NK-92 treated with Interleukin-12 subunit alpha and Interleukin-12 subunit beta, amount 100 ng/mL, for 24 hours (cell line): ENCODE results near the gene QPCTL.

Experiments
- DNase-seq: peaks from one replicate; lab custom pipeline; 2025; lab: John Stamatoyannopoulos, UW

QPCTL gene

DNA sequence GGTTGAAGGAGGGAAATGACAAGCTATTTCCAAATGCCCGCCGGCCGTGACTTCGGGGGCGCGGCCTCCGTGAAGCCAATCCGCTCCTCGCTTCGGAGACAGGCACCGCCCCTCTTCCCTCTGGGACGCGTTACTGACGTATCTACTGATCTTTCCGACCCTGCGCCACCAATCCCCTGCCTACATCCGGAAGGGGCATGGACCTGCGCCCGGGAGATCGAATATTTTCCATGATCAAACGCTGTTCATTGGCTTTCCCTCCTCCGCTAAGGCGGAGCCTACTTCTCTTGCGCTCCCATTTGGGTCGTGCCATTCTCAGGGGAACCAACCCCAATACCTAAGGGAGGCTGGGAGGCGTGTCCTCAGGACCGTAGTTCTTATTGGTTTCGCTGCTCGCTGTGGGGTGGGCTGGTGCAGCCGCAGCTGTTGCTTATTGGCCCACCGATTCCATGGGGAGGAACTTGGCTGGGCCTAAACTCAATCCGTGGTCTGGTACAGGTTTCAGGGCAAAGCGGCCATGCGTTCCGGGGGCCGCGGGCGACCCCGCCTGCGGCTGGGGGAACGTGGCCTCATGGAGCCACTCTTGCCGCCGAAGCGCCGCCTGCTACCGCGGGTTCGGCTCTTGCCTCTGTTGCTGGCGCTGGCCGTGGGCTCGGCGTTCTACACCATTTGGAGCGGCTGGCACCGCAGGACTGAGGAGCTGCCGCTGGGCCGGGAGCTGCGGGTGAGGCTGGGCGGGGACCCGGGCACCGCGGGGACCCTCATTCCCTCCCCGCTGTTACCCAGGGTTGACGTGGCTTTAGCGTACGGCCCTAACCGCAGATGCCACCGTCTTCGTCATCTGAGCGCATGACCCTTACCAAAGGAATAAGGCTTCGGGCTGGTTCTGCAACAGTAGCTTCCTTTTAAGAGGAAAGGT, at the start of gene QPCTL:
QPCTL (plus strand) TSS at position 480 of the 919 bp plus-strand sequence; CDS start at position 518, 38 bp downstream.
- peak; percentile 100 for DNase-seq

DNA sequence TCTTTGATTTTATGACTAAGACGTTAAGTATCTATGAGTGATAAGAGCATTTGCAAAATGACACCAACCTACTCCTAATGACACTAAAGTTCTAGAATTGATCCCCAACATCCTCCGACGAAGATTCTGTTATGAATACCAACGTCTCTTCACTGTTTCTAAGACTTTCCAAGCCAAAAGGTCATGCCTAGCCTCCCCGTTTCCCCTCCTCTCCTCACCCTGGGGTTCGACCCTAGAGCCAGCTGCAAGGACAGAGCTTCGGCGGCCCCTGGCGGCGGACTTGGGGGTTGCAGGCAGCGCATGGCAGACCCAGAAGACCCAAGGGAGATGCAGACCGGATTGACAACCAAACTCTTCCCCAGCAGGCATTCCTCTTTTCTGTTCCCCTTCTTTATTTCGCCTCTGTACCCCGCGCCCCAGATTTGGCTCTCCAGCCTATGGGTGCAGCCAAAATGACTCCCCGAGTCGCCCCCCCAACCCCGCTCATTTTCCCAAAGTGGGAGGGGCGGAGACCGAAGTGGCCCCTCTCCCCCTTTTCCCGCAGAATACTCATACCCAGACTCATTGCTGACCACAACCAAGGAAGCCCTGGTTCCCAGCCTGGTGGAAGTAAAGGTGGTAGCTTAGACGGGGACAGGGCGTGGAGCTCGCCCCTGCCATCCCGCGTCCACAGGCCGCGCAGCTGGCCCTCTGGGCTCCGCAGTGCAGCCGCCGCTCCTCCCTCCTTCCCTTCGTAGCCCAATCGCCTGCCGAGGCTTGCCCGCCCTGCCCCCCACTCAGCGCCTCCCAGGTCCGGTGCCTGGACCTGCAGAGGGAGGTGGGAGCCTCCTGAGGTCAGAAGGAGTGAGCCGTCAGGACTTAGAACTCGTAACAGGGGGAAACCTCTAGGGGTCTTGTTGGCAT, 49.2 kb upstream of the QPCTL start:
- peak; percentile 81 for DNase-seq

DNA sequence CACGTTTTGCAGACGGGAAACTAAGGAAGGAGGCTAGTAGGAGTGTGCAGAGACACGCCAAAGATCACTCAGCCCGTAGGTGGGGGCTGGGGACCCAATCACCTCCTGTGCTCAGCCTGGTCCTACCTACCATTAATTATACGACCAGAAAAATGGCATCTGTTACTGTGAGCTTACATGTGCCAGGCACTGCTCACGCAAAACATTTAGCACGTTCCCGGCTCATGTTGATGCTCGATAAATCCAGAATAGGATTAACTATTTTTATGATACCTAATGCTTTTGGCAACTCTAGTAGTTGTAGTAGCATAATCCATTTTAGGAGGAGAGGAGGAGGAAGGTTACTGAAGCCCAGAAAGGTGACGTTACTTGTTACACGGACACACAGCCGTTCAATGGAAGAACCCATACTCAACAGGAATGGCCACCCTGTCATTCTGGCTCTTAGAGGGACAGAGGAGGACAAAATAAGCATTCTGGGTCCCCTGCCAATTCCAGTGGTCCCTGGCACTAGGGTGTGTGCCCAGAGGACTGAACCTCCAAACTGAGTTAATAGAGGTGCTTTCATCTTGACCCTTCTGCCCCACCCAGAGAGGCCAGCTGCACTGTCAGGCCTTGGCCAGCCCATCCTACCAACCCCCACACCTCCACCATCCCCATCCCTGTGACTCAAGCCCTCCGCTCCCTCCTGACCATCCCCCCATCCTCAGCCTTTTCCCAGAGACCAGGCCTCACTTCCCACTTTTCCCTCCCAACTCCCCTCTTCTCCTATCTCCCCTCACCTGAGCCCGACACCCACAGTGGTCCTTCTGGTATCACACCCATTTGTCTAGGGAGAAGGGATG, 48.3 kb upstream of the QPCTL start:
- no peak for DNase-seq

DNA sequence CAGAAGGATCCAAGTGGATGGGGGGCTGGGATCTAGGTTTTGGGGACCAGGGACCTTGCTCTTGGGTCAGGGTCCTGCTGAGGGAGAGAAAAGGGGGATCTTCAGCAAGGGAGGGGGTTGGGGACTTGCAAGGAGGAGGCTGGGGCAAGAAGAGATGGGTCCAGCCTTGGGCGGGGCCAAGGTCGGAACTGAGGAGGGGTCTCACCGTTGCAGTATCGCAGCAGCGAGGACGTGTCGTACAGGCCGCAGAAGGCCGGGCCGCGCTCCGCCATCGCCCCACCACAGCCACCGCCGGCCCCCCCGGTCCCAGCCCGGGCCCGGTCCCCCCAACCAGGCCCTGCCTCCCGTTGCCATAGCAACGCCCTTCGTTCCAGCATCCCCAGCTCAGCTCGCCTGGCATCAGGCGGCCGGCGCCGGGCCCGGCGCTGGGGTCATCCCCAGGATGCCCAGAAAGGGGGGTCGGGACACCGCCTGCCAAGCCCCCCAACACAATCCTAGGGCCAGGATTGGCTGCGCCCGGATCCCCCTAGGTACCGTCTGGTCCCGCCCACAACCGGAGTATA, 47.3 kb upstream of the QPCTL start:
- no peak for DNase-seq

GRCh38 chr19:45645631-45646344, 46.7 kb upstream of the QPCTL start:
- DNase-seq, result peak; percentile 37

- DNase-seq, result no peak
Measured at GRCh38 chr19:45646345-45646698, 46.1 kb upstream of the QPCTL start.

DNA sequence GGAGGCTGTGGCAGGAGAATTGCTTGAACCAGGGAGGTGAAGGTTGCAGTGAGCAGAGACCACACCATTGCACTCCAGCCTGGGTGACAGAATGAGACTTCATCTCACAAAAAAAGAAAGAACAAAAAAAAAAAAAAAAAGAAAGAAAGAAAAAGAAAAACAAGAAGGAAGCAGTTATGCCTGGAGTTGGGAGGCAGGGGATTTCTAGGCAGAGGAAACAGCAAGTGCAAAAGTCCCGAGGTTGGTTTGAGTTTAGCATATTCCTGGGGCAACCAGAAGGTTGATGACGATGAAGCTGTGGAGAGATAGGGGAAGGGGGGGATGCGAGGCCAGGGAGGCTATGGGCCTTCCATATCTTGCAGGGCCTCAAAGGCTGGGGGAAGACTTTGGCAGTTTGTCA, 41.7 kb upstream of the QPCTL start:
- no peak for DNase-seq

DNA sequence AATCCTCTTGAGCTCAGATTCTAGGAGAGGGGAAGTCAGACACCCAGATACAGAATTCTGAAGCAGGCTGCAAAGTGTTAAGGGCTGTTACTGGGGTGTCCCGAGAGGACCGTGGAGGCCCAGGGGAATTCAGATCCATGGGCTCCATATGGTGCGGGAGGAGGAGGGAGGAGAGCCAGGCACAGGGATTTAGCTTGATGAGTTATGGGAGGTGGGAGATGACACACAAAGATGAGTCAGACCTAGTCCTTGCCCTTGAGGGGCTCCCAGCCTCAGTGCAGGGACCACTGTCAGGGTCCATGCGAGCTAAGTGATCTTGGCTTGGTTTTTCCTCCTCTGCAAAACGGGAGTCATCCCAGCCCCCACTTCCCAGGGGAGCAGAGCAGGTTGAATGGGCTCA, 38.8 kb upstream of the QPCTL start:
- DNase-seq, result no peak

DNA sequence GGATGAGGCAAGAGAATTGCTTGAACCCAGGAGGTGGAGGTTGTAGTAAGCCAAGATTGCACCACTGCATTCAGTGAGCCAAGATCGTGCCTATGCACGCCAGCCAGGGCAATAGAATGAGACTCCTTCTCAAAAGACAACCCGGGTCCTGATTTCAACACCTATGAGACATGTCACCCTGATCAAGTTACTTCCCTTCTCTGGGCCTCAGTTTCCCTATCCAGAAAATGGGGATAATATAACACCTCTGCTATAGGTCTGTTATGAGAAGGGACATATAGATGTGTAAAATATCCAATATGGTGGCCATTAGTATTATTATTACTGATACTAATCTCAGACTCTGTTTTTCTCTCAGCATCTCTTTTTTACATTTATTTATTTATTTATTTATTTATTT, 37.4 kb upstream of the QPCTL start:
- no peak for DNase-seq

DNA sequence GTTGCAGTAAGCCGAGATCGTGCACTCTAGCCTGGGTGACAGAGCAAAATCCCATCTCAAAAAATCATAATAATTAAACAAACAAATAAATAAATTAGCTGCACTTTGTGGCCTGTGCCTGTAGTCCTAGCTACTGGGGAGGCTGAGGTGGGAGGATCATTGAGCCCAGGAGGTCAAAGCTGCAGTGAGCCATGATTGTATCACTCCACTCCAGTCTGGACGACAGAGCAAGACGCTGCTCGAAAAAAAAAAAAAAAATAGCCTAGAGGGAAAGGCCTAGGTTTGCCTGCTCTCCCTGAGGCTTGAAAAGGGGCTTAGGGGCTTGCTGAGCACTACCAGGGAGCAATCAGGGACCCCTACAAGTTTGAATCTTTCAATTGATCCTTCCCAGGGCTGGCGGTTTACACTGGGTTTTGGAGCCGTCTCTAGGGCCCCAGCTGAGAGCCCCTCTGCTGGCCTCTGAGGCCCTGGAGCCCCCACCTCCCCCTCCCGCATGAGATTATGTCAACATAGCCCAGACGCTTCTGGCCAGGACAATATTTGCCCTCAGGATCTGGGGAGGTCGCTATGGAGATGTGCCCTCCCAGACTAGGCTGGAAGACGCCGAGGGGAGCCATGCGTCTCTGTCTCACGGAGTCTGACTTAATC, 34.8 kb upstream of the QPCTL start:
- no peak for DNase-seq

DNA sequence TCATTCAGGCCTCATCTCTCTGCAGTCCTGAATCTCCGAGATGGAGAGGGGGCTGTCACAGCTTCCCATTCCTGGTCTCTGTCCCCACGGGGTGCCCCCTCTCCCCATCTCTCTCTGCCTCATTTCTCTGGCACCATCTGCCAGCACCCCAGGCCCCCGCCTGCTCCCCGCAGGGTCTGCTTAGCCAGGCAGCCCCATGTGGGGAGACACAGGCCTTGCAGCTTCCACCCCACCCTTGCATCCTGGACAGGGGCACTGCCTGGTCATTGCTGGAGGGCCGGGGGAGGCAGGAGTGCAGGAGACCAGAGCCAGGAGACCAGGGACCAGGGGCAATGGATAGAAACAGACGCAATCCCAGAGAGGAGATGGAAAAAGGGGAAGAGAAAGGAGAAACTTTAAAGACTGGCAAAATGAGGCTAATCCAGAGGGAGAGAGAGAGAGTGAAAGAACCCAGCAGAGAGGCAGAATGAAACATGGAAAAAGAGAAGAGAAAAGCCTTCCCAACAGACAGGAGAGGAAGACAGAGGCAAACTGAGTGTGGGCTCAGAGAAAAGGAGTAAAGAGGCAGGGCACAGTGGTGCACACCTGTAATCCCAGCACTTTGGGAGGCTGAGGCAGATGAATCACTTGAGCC, 33.3 kb upstream of the QPCTL start:
- DNase-seq, result no peak

DNA sequence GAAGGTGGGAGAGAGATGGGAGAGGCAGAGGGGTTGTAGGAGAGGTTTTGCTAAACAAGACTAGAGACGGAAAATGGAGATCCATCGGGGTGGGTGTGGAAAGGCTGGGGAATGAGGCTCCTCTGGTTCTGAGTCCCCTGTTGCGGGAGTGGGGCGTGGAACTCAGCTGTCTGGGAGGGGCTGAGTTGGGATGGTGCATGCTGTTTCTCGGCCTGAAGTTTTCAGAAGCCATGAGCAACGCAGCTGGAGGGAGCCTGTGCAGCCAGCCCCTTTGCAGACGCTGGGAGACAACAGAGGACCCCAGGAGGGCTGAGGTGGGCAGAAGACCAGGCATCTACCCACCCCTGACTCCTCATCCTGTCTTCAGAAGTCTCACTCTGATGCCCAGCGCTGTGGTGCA, 31.8 kb upstream of the QPCTL start:
- no peak for DNase-seq

DNA sequence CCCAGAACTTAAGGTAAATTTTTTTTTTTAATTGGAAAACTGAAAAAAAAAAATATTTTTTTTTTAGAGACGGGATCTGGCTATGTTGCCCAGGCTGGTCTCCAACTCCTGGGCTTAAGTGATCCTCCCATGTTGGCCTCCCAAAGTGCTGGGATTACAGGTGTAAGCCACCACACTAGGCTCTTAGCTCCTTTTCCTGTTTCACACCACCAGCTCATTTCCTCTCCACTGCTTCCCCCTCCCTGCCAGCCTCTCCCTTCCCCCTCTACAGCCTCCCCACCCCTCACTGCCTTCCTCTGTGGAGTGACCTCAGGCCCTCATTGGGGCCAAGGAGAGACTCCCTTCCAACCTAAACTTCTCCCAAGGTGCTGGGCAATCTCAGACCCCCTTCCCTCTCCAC, 28.7 kb upstream of the QPCTL start:
- DNase-seq, result no peak

DNA sequence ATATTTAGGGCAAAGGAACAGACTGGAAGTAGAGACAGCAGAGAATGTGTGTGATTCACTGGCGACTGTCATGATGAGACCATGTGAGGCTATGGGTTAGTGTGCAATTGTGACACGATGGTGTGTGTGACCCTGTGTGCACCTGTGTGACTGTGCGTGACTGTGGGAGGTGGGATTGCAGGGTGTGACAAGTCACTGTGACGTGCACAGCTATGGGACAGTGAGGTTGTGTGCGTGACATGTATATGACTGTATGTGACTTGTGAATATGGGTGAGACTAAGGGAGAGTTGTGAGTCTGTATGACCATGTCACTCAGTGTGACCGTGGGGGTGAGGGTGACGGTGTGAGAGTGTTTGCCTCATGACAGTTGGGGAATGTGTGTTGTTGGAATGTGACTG, 27.9 kb upstream of the QPCTL start:
- no peak for DNase-seq

GRCh38 chr19:45667620-45668341, 24.7 kb upstream of the QPCTL start, which contains the start of gene GIPR:
Gene GIPR (plus strand): TSS chr19:45668221. CDS start chr19:45669521, 1,300 bp downstream.
- peak; percentile 77 for DNase-seq

DNA sequence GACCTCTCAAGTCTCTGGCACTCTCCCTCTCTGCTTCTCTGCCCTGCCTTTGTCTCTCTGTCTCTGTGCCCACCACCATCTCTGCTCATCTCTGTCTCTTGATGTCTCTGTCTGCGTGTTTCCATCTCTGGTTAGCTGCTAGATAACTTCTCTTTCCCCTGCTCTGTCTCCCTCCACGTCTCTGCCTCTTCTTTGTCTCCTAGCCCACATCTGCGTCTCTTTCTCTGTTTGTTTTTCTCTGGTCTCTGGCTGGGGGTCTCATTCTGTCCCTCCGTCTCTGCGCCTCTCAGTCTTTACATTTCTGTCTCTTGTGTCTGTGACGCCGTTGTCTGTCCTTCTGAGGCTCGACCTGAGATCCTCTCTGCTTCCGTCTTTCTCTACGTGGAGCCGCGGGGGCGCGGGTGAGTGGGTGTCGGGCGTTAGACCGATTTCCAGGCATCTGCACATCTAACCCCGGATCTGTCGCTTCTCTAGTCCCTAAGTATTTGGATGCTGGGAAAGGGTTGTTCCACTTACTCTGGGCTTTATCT, 24.1 kb upstream of the QPCTL start:
- no peak for DNase-seq

- DNase-seq, result no peak
Measured at GRCh38 chr19:45670670-45671453, 21.6 kb upstream of the QPCTL start.

DNA sequence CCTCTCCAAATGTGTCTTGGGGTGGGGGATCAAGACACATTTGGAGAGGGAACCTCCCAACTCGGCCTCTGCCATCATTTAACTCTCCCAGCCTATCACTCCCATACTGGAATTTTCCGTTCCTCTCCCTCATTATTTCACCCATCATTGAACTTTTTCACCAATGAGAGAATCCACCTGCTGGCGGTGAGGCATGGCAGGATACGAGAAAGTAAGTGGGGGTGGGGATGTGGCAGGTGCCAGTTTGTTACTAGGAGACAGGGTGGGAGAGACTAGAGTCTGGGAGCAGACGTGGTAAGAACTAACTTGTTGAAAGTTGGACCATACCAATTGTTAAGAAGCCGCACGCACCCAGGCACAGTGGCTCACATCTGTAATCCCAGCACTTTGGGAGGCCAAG, 17.5 kb upstream of the QPCTL start:
- DNase-seq, result no peak
